Loucy (cell line): Measurements from ENCODE around the gene DDIT4.
A peak's percentile ranks its signal among the peaks of the same experiment; 100 is the strongest.

Source experiments
- CTCF ChIP-seq: fragments of 200-600 bp; sonication (generic); conservative IDR thresholded peaks from 2 replicates; pipeline ENCODE4 v1.5.1; 2014; ENCODE audit warnings: mild to moderate bottlenecking, antibody characterized with exemption, low read length
- EZH2phosphoT487 ChIP-seq: fragments of 200-600 bp; IDR thresholded peaks from 2 replicates; pipeline ENCODE4 v1.6.1; 2018; ENCODE audit warnings: antibody characterized with exemption, mild to moderate bottlenecking, moderate library complexity, borderline replicate concordance

- TF ChIP-seq CTCF (peak; percentile 67), EZH2phosphoT487 (no peak)
Measured at GRCh38 chr10:72278668-72279393, 5.1 kb downstream of the DDIT4 start.
